OCI-LY7 (cell line): ENCODE results near the gene TMEM158. TPM values are rescaled to one million over a fixed set of nuclear protein-coding genes. Genes with fewer than 3 reads are reported as not detected.

Source experiments
- BruUV-seq: library from RNA; stranded (reverse); fragments of 400-500 nt; replicated peaks from 2 replicates; lab custom pipeline; 2021; lab: Mats Ljungman, UMichigan
- CTCF ChIA-PET: fragments of 300-600 bp; sonication (Branson Sonifier 250); formaldehyde crosslinking; loops from one replicate; lab custom pipeline; 2022; ENCODE audit warnings: antibody characterized with exemption; ENCODE audit not compliant: unreplicated experiment; lab: Charles Lee
- POLR2A ChIA-PET: fragments of 300-600 bp; sonication (Branson Sonifier 250); formaldehyde crosslinking; loops from one replicate; lab custom pipeline; 2022; ENCODE audit warnings: antibody characterized with exemption; lab: Charles Lee
- DNase-seq: peaks from one replicate; pipeline ENCODE4 v3.0.0-alpha.2; 2015; ENCODE audit warnings: low spot score
- H2AFZ ChIP-seq: fragments of 200-600 bp; sonication (generic), shearing (Covaris generic); 2 replicates; pipeline ENCODE4 v1.6.1; 2014; ENCODE audit warnings: mild to moderate bottlenecking, antibody characterized with exemption, low read length, moderate library complexity
- H3K27ac ChIP-seq: fragments of 200-600 bp; sonication (generic); 2 replicates; pipeline ENCODE4 v1.5.1; 2014; ENCODE audit warnings: mixed run types, low read depth, mild to moderate bottlenecking, moderate library complexity, low read length, inconsistent platforms; ENCODE audit not compliant: poor library complexity, severe bottlenecking
- H3K36me3 ChIP-seq: fragments of 200-600 bp; sonication (generic); 2 replicates; pipeline ENCODE4 v1.6.1; 2014; ENCODE audit warnings: mild to moderate bottlenecking, antibody characterized with exemption, low read length, moderate library complexity, mixed read lengths; ENCODE audit not compliant: insufficient read depth
- H3K4me1 ChIP-seq: fragments of 200-600 bp; sonication (generic); 2 replicates; pipeline ENCODE4 v1.5.1; 2014; ENCODE audit warnings: mild to moderate bottlenecking, low read length; ENCODE audit not compliant: insufficient read depth, poor library complexity, severe bottlenecking
- H3K4me2 ChIP-seq: fragments of 200-600 bp; sonication (generic); 2 replicates; pipeline ENCODE4 v1.6.1; 2014; ENCODE audit warnings: mild to moderate bottlenecking, low read length
- H3K4me3 ChIP-seq: fragments of 200-600 bp; sonication (generic); 2 replicates; pipeline ENCODE4 v1.5.1; 2014; ENCODE audit warnings: mild to moderate bottlenecking, low read depth, low read length; ENCODE audit not compliant: poor library complexity, severe bottlenecking
- H3K79me2 ChIP-seq: fragments of 200-600 bp; sonication (generic); 2 replicates; pipeline ENCODE4 v1.6.1; 2016; ENCODE audit warnings: low read depth, mild to moderate bottlenecking, low read length, moderate library complexity, mixed read lengths; ENCODE audit not compliant: insufficient read depth
- H3K9me2 ChIP-seq: fragments of 200-600 bp; sonication (generic); 2 replicates; pipeline ENCODE4 v1.6.1; 2016; ENCODE audit warnings: mild to moderate bottlenecking, low read length, mixed read lengths; ENCODE audit not compliant: insufficient read depth
- H3K9me3 ChIP-seq: fragments of 200-600 bp; sonication (generic); 2 replicates; pipeline ENCODE4 v1.6.1; 2014; ENCODE audit warnings: mild to moderate bottlenecking, mixed run types, low read length, mixed read lengths
- H4K20me1 ChIP-seq: fragments of 200-600 bp; sonication (generic); 2 replicates; pipeline ENCODE4 v1.6.1; 2014; ENCODE audit warnings: mild to moderate bottlenecking, antibody characterized with exemption, low read length, moderate library complexity, mixed read lengths; ENCODE audit not compliant: insufficient read depth
- CTCF ChIP-seq: fragments of 200-600 bp; sonication (generic); conservative IDR thresholded peaks from 2 replicates; pipeline ENCODE4 v1.5.1; 2014; ENCODE audit warnings: mild to moderate bottlenecking, antibody characterized with exemption, low read length, moderate library complexity, mixed read lengths
- EZH2phosphoT487 ChIP-seq: fragments of 200-600 bp; sonication (generic); IDR thresholded peaks from 2 replicates; pipeline ENCODE4 v1.6.1; 2018; ENCODE audit warnings: low read depth, borderline replicate concordance, mild to moderate bottlenecking, mixed run types, antibody characterized with exemption, low read length, moderate library complexity, mixed read lengths
- intact Hi-C: fragments of 100-400 bp; cut with micrococcal nuclease; formaldehyde crosslinking; loops from one replicate; pipeline ENCODE4 v1.10.0; 2022; ENCODE audit not compliant: unreplicated experiment
- total RNA-seq, 2 experiments: library from RNA; depleted of rRNA in 1 of 2; stranded (reverse); fragments of >200 nt in 1 of 2; shearing (Covaris generic) in 1 of 2; gene quantifications; 2 replicates each; pipeline ENCODE4 v1.2.3, GENCODE V29; 2014 to 2022

Gene TMEM158
- total RNA-seq, 2 experiments from 2014 or later, result not detected

- no peak overlapping the region for H3K4me2 ChIP-seq
- POLR2A ChIA-PET, result no interaction called here
Measured at GRCh38 chr3:45210308-45211041, 15.6 kb downstream of the TMEM158 start.

GRCh38 chr3:45209526-45209925 is 16.6 kb downstream of the TMEM158 start:
- H3K9me3 ChIP-seq, result no peaks in the 10 kb centered on the region
- ChIA-PET POLR2A (interaction anchor here (0.7 kb wide), 1 partner anchor 130 kb away, joined by 5 read pairs; no protein-coding TSS in a partner anchor), CTCF (no interaction called here)
- no peak overlapping the region for H2AFZ ChIP-seq
- no peak overlapping the region for H3K4me3 ChIP-seq
- no peaks in the 10 kb centered on the region for H4K20me1 ChIP-seq
- DNase-seq, result no peak
- no peaks in the 10 kb centered on the region for H3K4me1 ChIP-seq
- intact Hi-C loops, result no loop called here
- no peak for TF ChIP-seq EZH2phosphoT487
- TF ChIP-seq CTCF, result no peak
- H3K36me3 ChIP-seq, result no peaks in the 10 kb centered on the region
- no peaks in the 10 kb centered on the region for H3K79me2 ChIP-seq
- BruUV-seq, result no TSS peak
- H3K27ac ChIP-seq, result no peak overlapping the region
- H3K4me2 ChIP-seq, result no peak overlapping the region
- no peaks in the 10 kb centered on the region for H3K9me2 ChIP-seq

More at GRCh38 chr3:45210308-45211041, 15.6 kb downstream of the TMEM158 start:
- CTCF ChIA-PET, result no interaction called here
- DNase-seq, result peak; percentile 21
- no peaks in the 10 kb centered on the region for H3K4me1 ChIP-seq
- BruUV-seq, result no TSS peak
- no peaks in the 10 kb centered on the region for H3K36me3 ChIP-seq
- intact Hi-C loops, result loop anchor here (1.0 kb wide), 1 partner anchor 170 kb away; no protein-coding TSS in a partner anchor
- no peaks in the 10 kb centered on the region for H4K20me1 ChIP-seq
- no peaks in the 10 kb centered on the region for H3K79me2 ChIP-seq
- TF ChIP-seq EZH2phosphoT487 (no peak), CTCF (peak; percentile 74)
- no peaks in the 10 kb centered on the region for H3K9me2 ChIP-seq
- no peaks in the 10 kb centered on the region for H3K9me3 ChIP-seq
- H3K27ac ChIP-seq, result no peak overlapping the region
- H2AFZ ChIP-seq, result no peak overlapping the region
- no peak overlapping the region for H3K4me3 ChIP-seq

- Histone ChIP-seq H3K79me2 (no peaks in the 10 kb centered on the region), H3K9me2 (no peaks in the 10 kb centered on the region)
- POLR2A ChIA-PET, result interaction anchor here (0.7 kb wide), 1 partner anchor 1996 kb away, joined by 5 read pairs; no protein-coding TSS in a partner anchor
Measured at GRCh38 chr3:45208586-45208985, 17.5 kb downstream of the TMEM158 start.

More at GRCh38 chr3:45208586-45208985, 17.5 kb downstream of the TMEM158 start:
- Histone ChIP-seq H3K4me2 (no peak overlapping the region), H3K27ac (no peak overlapping the region), H3K4me1 (no peaks in the 10 kb centered on the region), H3K36me3 (no peaks in the 10 kb centered on the region), H2AFZ (no peak overlapping the region), H3K9me3 (no peaks in the 10 kb centered on the region), H3K4me3 (no peak overlapping the region), H4K20me1 (no peaks in the 10 kb centered on the region)
- CTCF ChIA-PET, result no interaction called here
- DNase-seq, result no peak
- TF ChIP-seq CTCF (no peak), EZH2phosphoT487 (no peak)
- intact Hi-C loops, result no loop called here
- no TSS peak for BruUV-seq
